Measurements from ENCODE around the gene IGSF3.

DNA sequence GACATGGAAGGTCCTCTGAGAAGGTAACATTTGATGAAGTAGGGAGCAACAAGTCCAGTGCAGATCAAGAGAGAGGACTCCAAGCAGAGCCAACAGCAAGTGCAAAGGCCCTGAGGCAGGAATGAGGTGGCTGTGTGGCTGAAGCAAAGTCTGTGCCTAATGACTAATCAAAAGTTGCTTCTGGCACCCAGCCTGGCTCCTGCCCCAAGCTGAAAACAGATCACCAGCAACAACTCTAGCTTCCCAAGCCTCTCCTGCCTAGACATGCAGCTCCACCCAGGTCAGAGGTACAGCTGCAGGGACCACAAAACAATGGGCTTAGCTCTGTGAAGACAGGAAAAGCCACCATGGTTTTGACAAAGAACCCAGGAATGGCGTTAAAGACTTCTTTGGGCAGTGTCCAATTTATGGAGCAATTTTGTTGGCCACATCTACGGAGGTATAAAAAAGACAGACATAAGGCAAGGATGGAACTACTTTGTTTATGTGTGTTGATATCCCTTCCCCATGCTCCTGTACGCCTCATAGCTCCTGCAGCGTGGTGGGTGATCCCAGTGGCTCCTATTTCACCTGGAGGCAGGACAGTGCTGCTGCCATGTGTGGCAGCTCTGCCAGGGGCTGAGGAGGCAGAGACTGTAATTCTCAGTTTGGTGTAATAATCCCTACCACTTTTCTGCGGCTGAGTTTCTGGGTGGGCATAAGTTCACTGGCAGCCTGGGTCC, 26.4 kb upstream of the IGSF3 start:
- TF ChIP-seq, protein P1, sequence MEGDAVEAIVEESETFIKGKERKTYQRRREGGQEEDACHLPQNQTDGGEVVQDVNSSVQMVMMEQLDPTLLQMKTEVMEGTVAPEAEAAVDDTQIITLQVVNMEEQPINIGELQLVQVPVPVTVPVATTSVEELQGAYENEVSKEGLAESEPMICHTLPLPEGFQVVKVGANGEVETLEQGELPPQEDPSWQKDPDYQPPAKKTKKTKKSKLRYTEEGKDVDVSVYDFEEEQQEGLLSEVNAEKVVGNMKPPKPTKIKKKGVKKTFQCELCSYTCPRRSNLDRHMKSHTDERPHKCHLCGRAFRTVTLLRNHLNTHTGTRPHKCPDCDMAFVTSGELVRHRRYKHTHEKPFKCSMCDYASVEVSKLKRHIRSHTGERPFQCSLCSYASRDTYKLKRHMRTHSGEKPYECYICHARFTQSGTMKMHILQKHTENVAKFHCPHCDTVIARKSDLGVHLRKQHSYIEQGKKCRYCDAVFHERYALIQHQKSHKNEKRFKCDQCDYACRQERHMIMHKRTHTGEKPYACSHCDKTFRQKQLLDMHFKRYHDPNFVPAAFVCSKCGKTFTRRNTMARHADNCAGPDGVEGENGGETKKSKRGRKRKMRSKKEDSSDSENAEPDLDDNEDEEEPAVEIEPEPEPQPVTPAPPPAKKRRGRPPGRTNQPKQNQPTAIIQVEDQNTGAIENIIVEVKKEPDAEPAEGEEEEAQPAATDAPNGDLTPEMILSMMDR (conservative IDR thresholded peaks at IDR 0.05): no peak
- TF ChIP-seq ZFX (IDR thresholded peaks at IDR 0.05): no peak

Measured in C4-2B (cell line).